HT1080 (cell line): ENCODE data around the gene CDC42. TPM values are rescaled to one million over a fixed set of nuclear protein-coding genes. Genes with fewer than 3 reads are reported as not detected.
"Not testable (repeated sequence)": the region's sequence is repeated elsewhere in the genome, so short reads cannot be mapped to it uniquely, and the experiment has no call there.

Experiments used
- DNase-seq: peaks from one replicate; pipeline ENCODE4 v3.0.0-alpha.2; 2015; ENCODE audit warnings: low read depth
- polyA plus RNA-seq, 2 experiments: library from polyadenylated mRNA; depleted of rRNA; stranded (reverse); fragments of >200 nt; gene quantifications; 2 replicates each; pipeline ENCODE4 v1.2.3, GENCODE V29; 2015
- total RNA-seq: library from RNA; depleted of rRNA; stranded (reverse); fragments of >200 nt; shearing (Covaris generic); gene quantifications from 2 replicates; pipeline ENCODE4 v1.2.3, GENCODE V29; 2014; rRNA removed

The CDC42 gene
- 285 and 338 TPM in 2 replicates for total RNA-seq
- polyA plus RNA-seq (2015; cell fraction: cytosol; rRNA removed): 232 and 245 TPM in 2 replicates
- polyA plus RNA-seq (2015; cell fraction: nucleus; rRNA removed): 204 and 253 TPM in 2 replicates

GRCh38 chr1:22052115-22053016 is at the start of gene CDC42:
TSS of gene CDC42 (plus strand) at chr1:22052709. CDS start at chr1:22078479, 25,770 bp downstream.
- DNase-seq: peak; percentile 94

GRCh38 chr1:22002875-22003274 is 49.6 kb upstream of the CDC42 start:
- not testable (repeated sequence) for DNase-seq

GRCh38 chr1:22003959-22004358 is 48.5 kb upstream of the CDC42 start:
- not testable (repeated sequence) for DNase-seq

GRCh38 chr1:22005261-22006149 is 47.0 kb upstream of the CDC42 start:
- DNase-seq: not testable (repeated sequence)

- not testable (repeated sequence) for DNase-seq
These were observed 45.8 kb upstream of the CDC42 start for GRCh38 chr1:22006736-22007135.

- DNase-seq: not testable (repeated sequence)
These were observed 45.2 kb upstream of the CDC42 start for GRCh38 chr1:22007262-22007661.

GRCh38 chr1:22009566-22009965 is 42.9 kb upstream of the CDC42 start:
- DNase-seq: not testable (repeated sequence)

GRCh38 chr1:22012752-22013151 is 39.8 kb upstream of the CDC42 start:
- not testable (repeated sequence) for DNase-seq

- DNase-seq: not testable (repeated sequence)
These were observed 37.8 kb upstream of the CDC42 start for GRCh38 chr1:22014575-22015206.

- peak; percentile 99 for DNase-seq
These were observed 33.6 kb upstream of the CDC42 start for GRCh38 chr1:22018583-22019559.

GRCh38 chr1:22021061-22021460 is 31.4 kb upstream of the CDC42 start:
- no peak for DNase-seq

- peak; percentile 91 for DNase-seq
These were observed 27.8 kb upstream of the CDC42 start for GRCh38 chr1:22024485-22025367.

- peak; percentile 95 for DNase-seq
These were observed 26.9 kb upstream of the CDC42 start for GRCh38 chr1:22025368-22026155.

- no peak for DNase-seq
These were observed 25.6 kb upstream of the CDC42 start for GRCh38 chr1:22026924-22027289.

- DNase-seq: no peak
These were observed 22.5 kb upstream of the CDC42 start for GRCh38 chr1:22030057-22030456.

GRCh38 chr1:22030473-22030872 is 22.0 kb upstream of the CDC42 start:
- DNase-seq: no peak

- no peak for DNase-seq
These were observed 21.1 kb upstream of the CDC42 start for GRCh38 chr1:22031214-22031962.
